Nephron progenitor cell (in vitro differentiated cells): ENCODE results near the gene EVX1.

Source experiments
- DNase-seq: peaks from one replicate; pipeline ENCODE4 v3.0.0; 2021
- H3K27ac Mint-ChIP-seq: 2 replicates; pipeline ENCODE4 v1.8.0; 2021; ENCODE audit warnings: mild to moderate bottlenecking, moderate library complexity, mixed read lengths
- H3K27me3 Mint-ChIP-seq: 2 replicates; pipeline ENCODE4 v1.8.0; 2021; ENCODE audit warnings: mild to moderate bottlenecking, low read depth, mixed read lengths; ENCODE audit not compliant: poor library complexity
- H3K36me3 Mint-ChIP-seq: 2 replicates; pipeline ENCODE4 v1.8.0; 2021; ENCODE audit warnings: low read depth, mixed read lengths
- H3K4me1 Mint-ChIP-seq: 2 replicates; pipeline ENCODE4 v1.8.0; 2021; ENCODE audit warnings: mixed read lengths
- H3K4me3 Mint-ChIP-seq: 2 replicates; pipeline ENCODE4 v1.8.0; 2021; ENCODE audit warnings: mild to moderate bottlenecking, moderate library complexity, mixed read lengths
- H3K9me3 Mint-ChIP-seq: 2 replicates; pipeline ENCODE4 v1.8.0; 2021; ENCODE audit warnings: mild to moderate bottlenecking, moderate library complexity, mixed read lengths
- CTCF ChIP-seq: fragments of 200-600 bp; sonication (generic); IDR thresholded peaks from 2 replicates; pipeline ENCODE4 v1.5.0; 2021; ENCODE audit warnings: antibody characterized with exemption

EVX1 gene

GRCh38 chr7:27200761-27201579, 41.6 kb upstream of the EVX1 start:
- H3K4me3 Mint-ChIP-seq = peak overlapping the region; percentile 74
- no peak for DNase-seq
- peaks cover 97% of the 10 kb centered on the region for H3K27me3 Mint-ChIP-seq
- no peak overlapping the region for H3K27ac Mint-ChIP-seq
- H3K4me1 Mint-ChIP-seq = peaks cover 25% of the 10 kb centered on the region
- TF ChIP-seq CTCF = no peak
- H3K9me3 Mint-ChIP-seq = no peaks in the 10 kb centered on the region
- H3K36me3 Mint-ChIP-seq = no peaks in the 10 kb centered on the region

- Mint-ChIP-seq H3K27me3 (peaks cover 97% of the 10 kb centered on the region), H3K36me3 (no peaks in the 10 kb centered on the region), H3K27ac (no peak overlapping the region), H3K4me3 (no peak overlapping the region), H3K4me1 (peaks cover 26% of the 10 kb centered on the region), H3K9me3 (no peaks in the 10 kb centered on the region)
- no peak for TF ChIP-seq CTCF
- no peak for DNase-seq
These were observed 41.0 kb upstream of the EVX1 start for GRCh38 chr7:27201580-27202017.

- no peak overlapping the region for H3K27ac Mint-ChIP-seq
- DNase-seq = no peak
- H3K4me3 Mint-ChIP-seq = no peak overlapping the region
- no peak for TF ChIP-seq CTCF
- H3K36me3 Mint-ChIP-seq = no peaks in the 10 kb centered on the region
- H3K9me3 Mint-ChIP-seq = no peaks in the 10 kb centered on the region
- H3K27me3 Mint-ChIP-seq = peaks cover 97% of the 10 kb centered on the region
- peaks cover 26% of the 10 kb centered on the region for H3K4me1 Mint-ChIP-seq
These were observed 40.4 kb upstream of the EVX1 start for GRCh38 chr7:27202018-27202861.

- TF ChIP-seq CTCF = no peak
- peaks cover 30% of the 10 kb centered on the region for H3K4me1 Mint-ChIP-seq
These were observed 39.8 kb upstream of the EVX1 start for GRCh38 chr7:27202862-27203134.

GRCh38 chr7:27203365-27203953, 39.1 kb upstream of the EVX1 start:
- H3K4me3 Mint-ChIP-seq = no peak overlapping the region
- H3K4me1 Mint-ChIP-seq = peaks cover 31% of the 10 kb centered on the region
- H3K9me3 Mint-ChIP-seq = no peaks in the 10 kb centered on the region
- H3K27me3 Mint-ChIP-seq = peaks cover 97% of the 10 kb centered on the region
- no peak for DNase-seq
- no peak for TF ChIP-seq CTCF
- no peaks in the 10 kb centered on the region for H3K36me3 Mint-ChIP-seq
- H3K27ac Mint-ChIP-seq = no peak overlapping the region

More at GRCh38 chr7:27202862-27203134, 39.8 kb upstream of the EVX1 start:
- Mint-ChIP-seq H3K36me3 (no peaks in the 10 kb centered on the region), H3K27ac (no peak overlapping the region), H3K27me3 (peaks cover 97% of the 10 kb centered on the region), H3K4me3 (no peak overlapping the region), H3K9me3 (no peaks in the 10 kb centered on the region)
- DNase-seq = no peak
